ENCODE measurements around the gene MSS51.

Gene MSS51

GRCh38 chr10:73410897-73411296 is 22.5 kb downstream of the MSS51 start:
- TF ChIP-seq CTCF (IDR thresholded peaks at IDR 0.05; ENCODE audit: low read depth, low read length), result no peak
- DNase-seq (ENCODE audit: low read depth, low spot score), result no peak
- no peak overlapping the region for H3K4me3 ChIP-seq (ENCODE audit: low read depth, low read length)
- in situ Hi-C loops (cut with HindIII; ENCODE audit: low sequenced_read_pairs), result no loop called here

GRCh38 chr10:73408978-73409521 is 24.3 kb downstream of the MSS51 start:
- DNase-seq (ENCODE audit: low read depth, low spot score), result no peak
- TF ChIP-seq CTCF (IDR thresholded peaks at IDR 0.05; ENCODE audit: low read depth, low read length), result no peak
- no peak overlapping the region for H3K4me3 ChIP-seq (ENCODE audit: low read depth, low read length)
- in situ Hi-C loops (cut with HindIII; ENCODE audit: low sequenced_read_pairs), result no loop called here

GRCh38 chr10:73408061-73408460 is 25.3 kb downstream of the MSS51 start:
- no peak for DNase-seq (ENCODE audit: low read depth, low spot score)
- no peak for TF ChIP-seq CTCF (IDR thresholded peaks at IDR 0.05; ENCODE audit: low read depth, low read length)

GRCh38 chr10:73407495-73407894 is 25.9 kb downstream of the MSS51 start:
- H3K4me3 ChIP-seq (ENCODE audit: low read depth, low read length), result no peak overlapping the region
- no peak for DNase-seq (ENCODE audit: low read depth, low spot score)
- in situ Hi-C loops (cut with HindIII; ENCODE audit: low sequenced_read_pairs), result no loop called here
- TF ChIP-seq CTCF (IDR thresholded peaks at IDR 0.05; ENCODE audit: low read depth, low read length), result no peak

More at GRCh38 chr10:73408061-73408460, 25.3 kb downstream of the MSS51 start:
- in situ Hi-C loops (cut with HindIII; ENCODE audit: low sequenced_read_pairs), result no loop called here
- H3K4me3 ChIP-seq (ENCODE audit: low read depth, low read length), result no peak overlapping the region

- H3K4me3 ChIP-seq (ENCODE audit: low read depth, low read length), result no peak overlapping the region
- in situ Hi-C loops (cut with HindIII; ENCODE audit: low sequenced_read_pairs), result no loop called here
- no peak for TF ChIP-seq CTCF (IDR thresholded peaks at IDR 0.05; ENCODE audit: low read depth, low read length)
- DNase-seq (ENCODE audit: low read depth, low spot score), result no peak
Measured at GRCh38 chr10:73406846-73407245, 26.5 kb downstream of the MSS51 start.

GRCh38 chr10:73405556-73405955 is 27.8 kb downstream of the MSS51 start:
- DNase-seq (ENCODE audit: low read depth, low spot score), result no peak
- TF ChIP-seq CTCF (IDR thresholded peaks at IDR 0.05; ENCODE audit: low read depth, low read length), result no peak
- no peak overlapping the region for H3K4me3 ChIP-seq (ENCODE audit: low read depth, low read length)
- in situ Hi-C loops (cut with HindIII; ENCODE audit: low sequenced_read_pairs), result no loop called here

GRCh38 chr10:73404690-73405089 is 28.7 kb downstream of the MSS51 start:
- no peak for DNase-seq (ENCODE audit: low read depth, low spot score)
- in situ Hi-C loops (cut with HindIII; ENCODE audit: low sequenced_read_pairs), result no loop called here

More at GRCh38 chr10:73404690-73405089, 28.7 kb downstream of the MSS51 start:
- H3K4me3 ChIP-seq (ENCODE audit: low read depth, low read length), result no peak overlapping the region
- TF ChIP-seq CTCF (IDR thresholded peaks at IDR 0.05; ENCODE audit: low read depth, low read length), result no peak
